OCI-LY1 (cell line): ENCODE results near the gene P2RY13.

Experiments used
- H2AFZ ChIP-seq: fragments of 200-600 bp; sonication (generic), shearing (Covaris generic); 2 replicates; pipeline ENCODE4 v1.6.0; 2014; ENCODE audit warnings: antibody characterized with exemption, mild to moderate bottlenecking, low read length
- H3F3A ChIP-seq: fragments of 200-600 bp; sonication (generic), shearing (Covaris generic); 2 replicates; pipeline ENCODE4 v1.6.0; 2014; ENCODE audit warnings: mild to moderate bottlenecking, antibody characterized with exemption, low read length, moderate library complexity; ENCODE audit not compliant: insufficient read depth
- H3K27ac ChIP-seq: fragments of 200-600 bp; sonication (generic); 2 replicates; pipeline ENCODE4 v1.5.1; 2014; ENCODE audit warnings: low read length, mixed run types, mild to moderate bottlenecking, low read depth; ENCODE audit not compliant: poor library complexity, severe bottlenecking
- H3K27me3 ChIP-seq: fragments of 200-600 bp; sonication (generic); 2 replicates; pipeline ENCODE4 v1.6.0; 2014; ENCODE audit warnings: antibody characterized with exemption, mild to moderate bottlenecking, low read length, moderate library complexity; ENCODE audit not compliant: insufficient read depth
- H3K36me3 ChIP-seq: fragments of 200-600 bp; sonication (generic); 2 replicates; pipeline ENCODE4 v1.6.1; 2014; ENCODE audit warnings: mild to moderate bottlenecking, antibody characterized with exemption, low read length, moderate library complexity, mixed read lengths; ENCODE audit not compliant: insufficient read depth
- H3K4me1 ChIP-seq: fragments of 200-600 bp; sonication (generic); 2 replicates; pipeline ENCODE4 v1.5.1; 2014; ENCODE audit warnings: mild to moderate bottlenecking, low read length, moderate library complexity; ENCODE audit not compliant: insufficient read depth, severe bottlenecking
- H3K4me2 ChIP-seq: fragments of 200-600 bp; sonication (generic), shearing (Covaris generic); 2 replicates; pipeline ENCODE4 v1.6.1; 2014; ENCODE audit warnings: low read length
- H3K4me3 ChIP-seq: fragments of 200-600 bp; sonication (generic); 2 replicates; pipeline ENCODE4 v1.5.1; 2014; ENCODE audit warnings: low read length, low read depth, mild to moderate bottlenecking, mixed read lengths; ENCODE audit not compliant: poor library complexity, severe bottlenecking
- H3K79me2 ChIP-seq: fragments of 200-600 bp; shearing (Covaris generic); 2 replicates; pipeline ENCODE4 v1.6.1; 2016; ENCODE audit warnings: mixed run types, low read length, mixed read lengths; ENCODE audit not compliant: insufficient read depth
- H3K9ac ChIP-seq: fragments of 200-600 bp; sonication (generic), shearing (Covaris generic); 2 replicates; pipeline ENCODE4 v1.6.1; 2014; ENCODE audit warnings: mild to moderate bottlenecking, low read length, mixed read lengths
- H3K9me2 ChIP-seq: fragments of 200-600 bp; sonication (generic), shearing (Covaris generic); 2 replicates; pipeline ENCODE4 v1.6.1; 2014; ENCODE audit warnings: low read depth, mild to moderate bottlenecking, low read length, mixed read lengths
- H3K9me3 ChIP-seq: fragments of 200-600 bp; shearing (Covaris generic); 2 replicates; pipeline ENCODE4 v1.6.1; 2014; ENCODE audit warnings: low read length, mixed read lengths
- H4K20me1 ChIP-seq: fragments of 200-600 bp; sonication (generic), shearing (Covaris generic); 2 replicates; pipeline ENCODE4 v1.6.0; 2016; ENCODE audit warnings: mild to moderate bottlenecking, low read length; ENCODE audit not compliant: insufficient read depth
- CTCF ChIP-seq: fragments of 200-600 bp; sonication (generic), shearing (Covaris generic); IDR thresholded peaks from 2 replicates; pipeline ENCODE4 v1.5.1; 2017; ENCODE audit warnings: mild to moderate bottlenecking, antibody characterized with exemption, low read length, moderate library complexity, mixed read lengths
- EZH2 ChIP-seq: fragments of 200-600 bp; sonication (generic), shearing (Covaris generic); IDR thresholded peaks from 2 replicates; pipeline ENCODE4 v1.8.0; 2017; ENCODE audit warnings: borderline replicate concordance, mixed run types, mild to moderate bottlenecking, antibody characterized with exemption, low read length, moderate library complexity, mixed read lengths

Gene P2RY13

DNA sequence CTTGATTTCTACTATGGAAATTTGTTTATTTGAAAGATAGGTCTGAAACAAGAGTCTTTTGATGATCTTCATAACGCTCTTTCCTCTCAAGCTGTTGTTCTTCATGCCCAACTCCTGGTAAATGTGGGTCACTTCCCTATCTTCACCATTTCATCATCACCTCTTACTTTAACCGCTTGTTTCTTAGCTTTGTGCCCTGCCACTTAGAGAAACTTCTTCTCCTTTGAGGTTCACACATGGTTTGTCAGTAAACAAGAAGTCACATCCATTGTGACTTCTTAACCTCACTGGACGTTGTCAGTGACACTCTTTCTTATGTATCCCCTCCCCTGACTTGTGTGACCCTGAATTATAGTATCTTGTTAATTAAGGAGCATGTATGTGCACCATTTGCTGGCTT lies 16.9 kb upstream of the P2RY13 start:
- Histone ChIP-seq H4K20me1 (no peaks in the 10 kb centered on the region), H2AFZ (no peak overlapping the region), H3K27me3 (no peaks in the 10 kb centered on the region), H3K4me2 (no peak overlapping the region), H3K79me2 (no peaks in the 10 kb centered on the region), H3K4me3 (no peak overlapping the region), H3K4me1 (no peaks in the 10 kb centered on the region), H3K9me3 (no peaks in the 10 kb centered on the region), H3K27ac (no peak overlapping the region), H3F3A (no peaks in the 10 kb centered on the region), H3K9me2 (no peaks in the 10 kb centered on the region), H3K9ac (no peak overlapping the region), H3K36me3 (no peaks in the 10 kb centered on the region)
- no peak for TF ChIP-seq CTCF
- TF ChIP-seq EZH2: no peak

DNA sequence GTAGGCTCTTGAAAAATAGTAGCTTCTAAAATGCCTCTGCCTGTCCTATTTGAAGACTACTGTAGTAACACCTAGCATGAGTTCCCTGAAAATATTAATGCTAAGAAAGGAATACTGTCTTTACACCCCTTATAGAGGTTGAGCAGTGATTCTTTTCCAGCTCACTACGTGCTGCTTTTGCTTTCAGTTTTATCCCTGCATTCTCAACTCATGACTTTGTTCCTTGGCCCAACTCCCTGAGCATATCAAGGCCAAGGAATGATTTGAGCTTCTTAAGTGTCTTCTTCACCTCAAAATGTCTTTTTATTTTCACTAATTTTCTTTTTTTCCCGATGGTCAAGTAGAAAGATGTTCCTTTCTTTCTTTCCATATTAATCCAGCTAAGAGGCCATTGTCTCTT lies 16.5 kb upstream of the P2RY13 start:
- no peak for TF ChIP-seq CTCF
- no peak for TF ChIP-seq EZH2
- H3K4me1 ChIP-seq: no peaks in the 10 kb centered on the region
- H2AFZ ChIP-seq: no peak overlapping the region
- H3K9me2 ChIP-seq: no peaks in the 10 kb centered on the region
- H3K27ac ChIP-seq: no peak overlapping the region
- no peaks in the 10 kb centered on the region for H3F3A ChIP-seq
- no peak overlapping the region for H3K9ac ChIP-seq
- H4K20me1 ChIP-seq: no peaks in the 10 kb centered on the region
- H3K27me3 ChIP-seq: no peaks in the 10 kb centered on the region
- no peak overlapping the region for H3K4me3 ChIP-seq
- no peaks in the 10 kb centered on the region for H3K79me2 ChIP-seq
- no peaks in the 10 kb centered on the region for H3K9me3 ChIP-seq
- H3K36me3 ChIP-seq: no peaks in the 10 kb centered on the region
- no peak overlapping the region for H3K4me2 ChIP-seq

- no peak overlapping the region for H3K4me2 ChIP-seq
- H2AFZ ChIP-seq: no peak overlapping the region
- no peaks in the 10 kb centered on the region for H3K9me2 ChIP-seq
- H3K27ac ChIP-seq: no peak overlapping the region
- H3K4me1 ChIP-seq: peaks cover 8% of the 10 kb centered on the region
- no peaks in the 10 kb centered on the region for H3K9me3 ChIP-seq
- H3F3A ChIP-seq: no peaks in the 10 kb centered on the region
- TF ChIP-seq EZH2 (no peak), CTCF (no peak)
- no peaks in the 10 kb centered on the region for H3K79me2 ChIP-seq
- H3K9ac ChIP-seq: no peak overlapping the region
- no peak overlapping the region for H3K4me3 ChIP-seq
- no peaks in the 10 kb centered on the region for H3K27me3 ChIP-seq
- no peaks in the 10 kb centered on the region for H3K36me3 ChIP-seq
- no peaks in the 10 kb centered on the region for H4K20me1 ChIP-seq
Observed at GRCh38 chr3:151331696-151332095, 2.3 kb upstream of the P2RY13 start.
